B cell (primary cell): Measurements from ENCODE around the gene TNPO1. TPM values are rescaled to one million over a fixed set of nuclear protein-coding genes. Genes with fewer than 3 reads are reported as not detected.

ENCODE experiments used
- ATAC-seq: fragments of 200-7000 bp; cut with Tn5 transposase; one replicate; pipeline ENCODE4 v1.10.0; 2021; ENCODE audit warnings: low read depth, mild to moderate bottlenecking, moderate number of reproducible peaks, moderate library complexity
- CTCF ChIA-PET: fragments of 350-600 bp; sonication (Branson Sonifier 250); formaldehyde crosslinking; loops from one replicate; lab custom pipeline; 2021; ENCODE audit warnings: antibody characterized with exemption, inconsistent platforms; lab: Charles Lee
- POLR2A ChIA-PET: fragments of 350-600 bp; sonication (Branson Sonifier 250); formaldehyde crosslinking; loops from one replicate; lab custom pipeline; 2021; ENCODE audit warnings: antibody characterized with exemption; lab: Charles Lee
- DNase-seq: peaks from one replicate; pipeline ENCODE4 v3.0.0; 2013
- H2AFZ ChIP-seq: 2 replicates; pipeline ENCODE4 v1.6.1; 2012; ENCODE audit warnings: mild to moderate bottlenecking, low read depth, low read length; ENCODE audit not compliant: insufficient read depth, poor library complexity, severe bottlenecking
- H3K27ac ChIP-seq, 2 donors: 1 replicate in 1 of 2; 2 replicates in 1 of 2; pipeline ENCODE4 v1.5.1; 2012 to 2013; ENCODE audit warnings: low read length in 2 of 2, mild to moderate bottlenecking in 2 of 2, moderate library complexity in 1 of 2
- H3K27me3 ChIP-seq, 4 experiments: fragments of 200-600 bp in 1 of 4; sonication (generic) in 1 of 4; replicated peaks in 1 of 4; 1 replicate in 2 of 4; 2 replicates in 2 of 4; pipeline versions ENCODE4 v1.6.1 to v1.7.0; 2013 to 2016; ENCODE audit warnings: low read length in 3 of 4, mild to moderate bottlenecking in 2 of 4, mixed read lengths in 1 of 4, moderate library complexity in 1 of 4; ENCODE audit not compliant: insufficient read depth in 4 of 4, control insufficient read depth in 3 of 4; ENCODE audit errors: control extremely low read depth in 1 of 4
- H3K36me3 ChIP-seq, 2 experiments: replicated peaks in 1 of 2; 1 replicate in 1 of 2; 2 replicates in 1 of 2; pipeline versions ENCODE4 v1.6.1 to v1.7.1; 2013; ENCODE audit warnings: low read length in 1 of 2; ENCODE audit not compliant: insufficient read depth in 2 of 2, control insufficient read depth in 1 of 2; ENCODE audit errors: control extremely low read depth in 1 of 2, extremely low read depth in 1 of 2
- H3K4me1 ChIP-seq, 2 donors: fragments of 200-600 bp in 1 of 2; sonication (generic) in 1 of 2; 1 replicate in 1 of 2; 2 replicates in 1 of 2; pipeline versions ENCODE4 v1.5.1 to v1.6.1; 2013 to 2017; ENCODE audit warnings: low read length in 2 of 2; ENCODE audit not compliant: control insufficient read depth in 2 of 2, insufficient read depth in 2 of 2
- H3K4me2 ChIP-seq: replicated peaks from 2 replicates; pipeline ENCODE3; 2012; ENCODE audit warnings: mild to moderate bottlenecking, low read depth, low read length; ENCODE audit not compliant: poor library complexity, severe bottlenecking
- H3K4me3 ChIP-seq, 5 experiments: fragments of 200-600 bp in 1 of 5; sonication (generic) in 1 of 5; 1 replicate in 3 of 5; 2 replicates in 2 of 5; pipeline versions ENCODE4 v1.5.1 to v1.7.0; 2011 to 2016; ENCODE audit warnings: low read length in 4 of 5, mild to moderate bottlenecking in 4 of 5, low read depth in 2 of 5, control low read depth in 1 of 5, moderate library complexity in 1 of 5; ENCODE audit not compliant: insufficient read depth in 1 of 5; ENCODE audit errors: control extremely low read depth in 1 of 5, extremely low read depth in 1 of 5
- H3K79me2 ChIP-seq: fragments of 200-600 bp; sonication (generic); one replicate; pipeline ENCODE4 v1.6.0; 2016; ENCODE audit warnings: low read length; ENCODE audit not compliant: control insufficient read depth, insufficient read depth
- H3K9ac ChIP-seq: fragments of 200-600 bp; sonication (generic); 2 replicates; pipeline ENCODE4 v1.6.1; 2017; ENCODE audit warnings: mild to moderate bottlenecking, low read length, moderate library complexity
- H3K9me3 ChIP-seq, 3 donors: one replicate each; pipeline versions ENCODE4 v1.6.1 to v1.7.1; 2013; ENCODE audit warnings: low read length in 2 of 3; ENCODE audit not compliant: control insufficient read depth in 2 of 3, insufficient read depth in 1 of 3; ENCODE audit errors: control extremely low read depth in 1 of 3
- H4K20me1 ChIP-seq: 2 replicates; pipeline ENCODE4 v1.6.0; 2012; ENCODE audit warnings: mild to moderate bottlenecking, low read length; ENCODE audit not compliant: insufficient read depth, control insufficient read depth, poor library complexity, severe bottlenecking
- H3K27ac Mint-ChIP-seq: one replicate; pipeline ENCODE4 v1.8.0; 2021; ENCODE audit warnings: mixed read lengths
- H3K27me3 Mint-ChIP-seq: one replicate; pipeline ENCODE4 v1.8.0; 2021; ENCODE audit warnings: mixed read lengths
- H3K4me1 Mint-ChIP-seq: one replicate; pipeline ENCODE4 v1.8.0; 2021; ENCODE audit warnings: mixed read lengths
- H3K4me3 Mint-ChIP-seq: one replicate; pipeline ENCODE4 v1.8.0; 2021; ENCODE audit warnings: mixed read lengths
- H3K9me3 Mint-ChIP-seq: one replicate; pipeline ENCODE4 v1.8.0; 2022; ENCODE audit warnings: mixed read lengths; ENCODE audit not compliant: insufficient read depth
- CTCF ChIP-seq: fragments of 200-600 bp; IDR thresholded peaks from one replicate; pipeline ENCODE4 v1.8.0; 2022; ENCODE audit warnings: antibody characterized with exemption, mild to moderate bottlenecking
- EZH2 ChIP-seq: IDR thresholded peaks from 2 replicates; pipeline ENCODE4 v1.6.1; 2012; ENCODE audit warnings: borderline replicate concordance, low read depth, mild to moderate bottlenecking, moderate library complexity, low read length; ENCODE audit not compliant: insufficient read depth, poor library complexity, severe bottlenecking
- WGBS: methylation state at CpG from one replicate; pipeline ENCODE4 v1.1.5; 2013; ENCODE audit warnings: missing lambda C conversion rate; ENCODE audit not compliant: insufficient coverage; 5-methylcytosine and 5-hydroxymethylcytosine counted together
- intact Hi-C: fragments of 100-400 bp; cut with micrococcal nuclease; formaldehyde crosslinking; loops from one replicate; pipeline ENCODE4 v1.10.0; 2022
- polyA plus RNA-seq: library from polyadenylated mRNA; depleted of rRNA; stranded (reverse); fragments of >200 nt; gene quantifications from 2 replicates; pipeline ENCODE4 v1.2.3, GENCODE V29; 2012
- total RNA-seq, 2 donors: library from RNA; stranded (reverse); fragments of 120-200 nt in 1 of 2; gene quantifications; 1 replicate in 1 of 2; 2 replicates in 1 of 2; pipeline versions ENCODE4 v1.2.3 to v1.2.4, GENCODE V29; 2013 to 2022

Gene TNPO1
- total and polyA plus RNA-seq, 2 donors (not counting 1 experiment from before 2014, with no cell fraction given): 6.4 to 102 TPM

- no peak overlapping the region for H3K4me2 ChIP-seq
- TF ChIP-seq EZH2: no peak
- no peak for TF ChIP-seq CTCF
- ChIA-PET CTCF (no interaction called here), POLR2A (no interaction called here)
- Mint-ChIP-seq H3K27ac (no peak overlapping the region), H3K27me3 (peaks cover 27% of the 10 kb centered on the region), H3K4me3 (no peak overlapping the region), H3K4me1 (no peaks in the 10 kb centered on the region), H3K9me3 (peaks cover 23% of the 10 kb centered on the region)
- no CpG with 5 or more reads among the region's 1 CpG for WGBS
- no peaks in the 10 kb centered on the region for H4K20me1 ChIP-seq
- intact Hi-C loops: no loop called here
- peaks cover 0 to 8% (median 0%) of the 10 kb centered on the region in 3 donors for H3K9me3 ChIP-seq
- H3K4me3 ChIP-seq: no peak overlapping the region
- no peak overlapping the region for H3K27ac ChIP-seq
- H3K9ac ChIP-seq: no peak overlapping the region
- H3K27me3 ChIP-seq: peaks cover 0 to 5% (median 0%) of the 10 kb centered on the region in 4 experiments
- H2AFZ ChIP-seq: no peak overlapping the region
- no peaks in the 10 kb centered on the region for H3K4me1 ChIP-seq
- ATAC-seq (no peak), DNase-seq (no peak)
- H3K79me2 ChIP-seq: no peaks in the 10 kb centered on the region
- no peaks in the 10 kb centered on the region for H3K36me3 ChIP-seq
Observed at GRCh38 chr5:72776684-72777083, 39.8 kb upstream of the TNPO1 start.

- Histone ChIP-seq H3K9ac (no peak overlapping the region), H2AFZ (no peak overlapping the region), H3K79me2 (no peaks in the 10 kb centered on the region), H3K36me3 (no peaks in the 10 kb centered on the region), H3K4me1 (no peaks in the 10 kb centered on the region), H3K27me3 (peaks cover 0 to 5% (median 0%) of the 10 kb centered on the region in 4 experiments), H4K20me1 (no peaks in the 10 kb centered on the region), H3K9me3 (peaks cover 0 to 8% (median 0%) of the 10 kb centered on the region in 3 donors), H3K27ac (no peak overlapping the region), H3K4me2 (no peak overlapping the region), H3K4me3 (no peak overlapping the region)
- intact Hi-C loops: no loop called here
- TF ChIP-seq EZH2: no peak
- TF ChIP-seq CTCF: no peak
- DNase-seq: no peak
- Mint-ChIP-seq H3K9me3 (peaks cover 23% of the 10 kb centered on the region), H3K27me3 (peaks cover 27% of the 10 kb centered on the region), H3K27ac (no peak overlapping the region), H3K4me1 (no peaks in the 10 kb centered on the region), H3K4me3 (no peak overlapping the region)
- ChIA-PET POLR2A (no interaction called here), CTCF (no interaction called here)
- WGBS: no CpG with 5 or more reads among the region's 2 CpGs
- no peak for ATAC-seq
Observed at GRCh38 chr5:72779520-72779919, 36.9 kb upstream of the TNPO1 start.
